Activated effector memory CD4-positive, alpha-beta T cell treated with Interleukin-2 at 50 U/mL for 16 hours (primary cell): Measurements from ENCODE around the gene CIB4.

Experiments used
- DNase-seq: peaks from one replicate; pipeline ENCODE4 v3.0.0-alpha.2; 2020

CIB4 gene

DNA sequence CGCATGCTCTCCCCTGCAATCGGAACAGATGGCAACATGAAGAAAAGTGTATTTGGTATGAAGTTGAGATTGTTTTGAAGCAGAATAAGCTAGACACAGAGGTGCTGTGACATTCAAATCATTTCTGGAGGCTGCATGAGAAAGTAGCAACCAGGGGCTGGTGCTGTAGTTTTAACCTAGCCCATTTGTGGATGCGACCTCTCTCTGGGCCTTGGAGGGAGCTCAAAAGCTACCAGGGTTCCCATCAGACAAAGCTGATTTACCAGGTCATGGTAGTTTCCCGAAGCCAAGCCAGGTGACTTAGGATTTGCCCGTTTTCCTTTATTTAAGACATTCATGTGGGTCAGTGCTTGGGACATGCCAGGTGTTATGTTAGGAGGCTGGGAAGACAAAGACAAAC is 77.5 kb downstream of the CIB4 start:
- DNase-seq, result no peak

DNA sequence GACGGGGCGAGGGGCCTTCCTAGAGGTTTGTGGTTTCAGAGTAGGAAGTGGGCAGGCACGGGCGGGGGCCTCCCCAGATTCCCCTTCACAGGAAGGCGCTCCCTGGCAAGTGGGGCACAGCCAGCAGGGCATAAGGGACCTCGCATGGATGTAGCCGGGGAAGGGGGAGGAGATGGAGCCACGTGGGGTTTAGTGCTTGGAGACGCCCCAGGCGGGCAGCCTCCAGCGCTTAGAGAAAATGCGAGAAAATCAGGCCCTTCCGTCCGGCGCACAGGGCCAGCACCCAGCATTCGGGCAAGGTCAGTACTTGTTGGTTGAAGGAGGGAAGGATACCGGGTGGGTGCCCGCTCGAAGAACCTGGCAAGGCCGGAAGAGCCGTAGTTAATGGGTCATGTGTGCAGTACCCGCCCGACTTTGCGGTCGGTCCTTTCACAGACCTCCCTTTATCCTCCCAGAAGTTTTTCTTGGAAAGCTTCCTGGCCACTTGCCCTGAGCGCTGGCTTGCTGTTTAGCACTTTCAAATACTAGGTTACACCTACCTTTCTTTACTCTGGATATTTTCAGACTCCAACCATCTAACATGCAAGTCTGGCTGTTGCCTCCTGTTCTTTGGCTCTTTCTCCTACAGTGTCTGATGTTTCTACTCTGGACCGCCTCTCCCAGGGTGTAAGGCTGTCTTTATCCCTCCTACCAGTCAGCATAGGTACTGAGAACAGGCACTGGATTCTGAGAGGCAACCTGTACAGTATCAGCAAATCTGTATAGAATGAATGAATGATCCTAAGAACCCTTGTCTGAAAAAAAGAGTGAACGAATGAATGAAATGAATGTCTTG is 78.1 kb downstream of the CIB4 start:
- no peak for DNase-seq

DNA sequence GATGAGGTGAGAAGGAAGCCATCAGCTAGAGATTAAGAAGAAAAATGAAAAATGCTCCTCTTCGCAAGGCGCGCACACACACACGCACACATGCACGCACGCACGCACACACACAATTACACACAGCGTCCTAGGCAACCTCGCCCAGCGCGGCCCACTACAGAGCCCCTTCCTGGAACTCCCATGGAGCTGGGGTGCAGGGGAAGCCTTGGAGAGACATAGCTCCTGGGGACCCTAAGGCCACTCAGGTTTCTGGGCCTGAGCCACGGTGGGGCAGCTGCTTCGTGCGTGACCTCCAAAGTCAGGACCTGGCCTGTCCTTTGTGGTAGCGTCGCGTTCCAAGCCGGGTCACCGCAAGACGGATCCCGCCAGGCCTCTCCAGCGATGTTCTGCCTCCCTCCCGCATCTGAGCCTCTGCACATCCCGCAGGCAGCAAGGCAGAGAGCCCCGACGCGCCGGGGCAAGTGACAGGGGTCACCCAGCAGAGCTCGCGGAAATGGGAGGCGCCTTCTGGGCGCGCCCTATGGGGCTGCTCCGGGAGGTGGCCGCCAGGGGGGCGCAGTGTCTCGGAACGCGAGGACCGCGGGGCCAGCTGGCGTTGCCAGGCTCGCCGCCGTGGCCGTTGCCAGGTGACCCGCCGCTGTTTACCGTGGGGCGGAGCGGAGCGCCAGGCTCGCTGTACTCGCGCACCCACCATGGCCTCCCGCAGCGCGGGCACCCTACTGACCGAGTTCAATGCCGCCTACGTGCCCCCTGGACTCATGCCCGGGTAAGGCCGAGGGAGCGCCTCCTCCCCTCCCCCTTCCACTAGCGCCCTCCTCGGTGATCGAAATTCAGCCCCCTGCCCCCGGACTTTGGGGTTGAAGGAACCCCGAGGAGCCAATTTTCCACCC is 79.0 kb downstream of the CIB4 start:
- DNase-seq, result no peak

DNA sequence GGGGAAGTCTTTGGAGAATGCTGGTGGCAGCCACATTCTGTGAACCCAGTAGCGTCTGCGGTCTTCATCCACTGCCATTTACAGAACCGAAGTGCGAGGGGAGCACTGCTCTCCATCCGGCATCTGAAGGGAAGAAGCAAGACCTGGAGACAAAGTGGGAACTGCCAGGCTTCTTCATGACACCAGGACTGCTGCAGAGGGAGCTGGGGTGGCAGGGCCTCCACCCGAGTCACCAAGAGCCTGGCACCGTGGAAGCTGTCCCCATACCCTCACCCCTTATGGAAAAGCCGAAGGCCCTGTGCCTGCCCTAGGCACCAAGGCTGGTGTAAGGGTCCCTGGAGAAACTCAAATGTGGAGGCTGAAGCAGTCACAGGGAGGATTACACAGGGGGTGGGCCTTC is 79.8 kb downstream of the CIB4 start:
- DNase-seq, result no peak

DNA sequence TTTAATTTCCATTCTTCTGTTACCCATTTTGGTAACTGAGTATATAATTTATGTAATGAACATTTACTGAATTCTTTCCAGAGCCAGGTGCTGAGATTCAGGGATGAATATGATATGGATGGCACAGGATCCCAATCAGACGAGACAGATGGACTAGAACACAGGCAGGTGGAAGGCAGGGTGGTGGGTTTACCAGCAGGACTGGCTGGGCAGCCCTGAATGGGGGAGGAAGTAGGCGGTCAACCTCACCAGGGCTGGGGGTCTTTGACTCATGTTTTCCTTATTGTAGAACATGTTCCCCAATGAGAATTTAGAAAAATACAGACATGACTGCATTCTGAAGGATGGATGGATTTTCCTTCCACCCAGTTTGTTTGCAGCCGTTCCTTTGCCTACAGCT is 80.3 kb downstream of the CIB4 start:
- no peak for DNase-seq

DNA sequence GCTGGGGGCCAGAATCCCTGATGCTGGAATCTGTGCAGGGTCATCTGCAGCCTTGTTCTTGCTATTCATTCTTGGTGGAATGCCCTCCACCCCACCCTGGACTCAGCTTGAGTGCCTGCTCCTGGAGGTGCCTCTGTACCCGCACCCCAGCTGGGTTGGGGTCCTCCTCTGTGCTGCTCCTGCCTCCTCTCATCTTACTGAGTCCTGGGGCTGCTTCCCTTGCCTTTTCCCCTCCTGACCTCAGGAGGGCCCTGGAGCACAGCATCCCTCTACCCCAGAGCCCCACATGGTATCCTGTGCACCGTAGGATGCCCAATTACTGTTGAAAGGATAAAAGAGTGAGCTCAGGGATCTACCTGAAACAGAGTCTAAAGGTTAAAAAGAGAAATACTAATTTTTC is 81.6 kb downstream of the CIB4 start:
- DNase-seq, result no peak

DNA sequence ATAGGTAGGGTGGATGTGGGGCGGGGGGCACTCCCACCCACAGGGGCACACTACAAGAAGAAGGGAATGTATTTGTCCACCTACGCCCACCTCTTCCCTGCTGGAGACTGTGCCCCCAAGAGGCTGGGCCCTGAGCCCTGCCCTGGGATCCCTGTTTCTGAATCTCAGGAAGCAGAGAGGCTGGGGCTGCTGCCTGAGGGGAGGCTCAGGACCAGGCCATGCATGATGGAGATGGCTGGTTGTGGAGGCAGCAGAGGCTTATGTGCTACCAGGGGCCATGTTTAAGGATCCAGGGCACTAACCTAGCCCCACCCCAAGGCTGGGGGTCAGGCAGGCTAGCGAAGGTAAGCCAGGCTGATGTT is 82.1 kb downstream of the CIB4 start:
- DNase-seq, result no peak

DNA sequence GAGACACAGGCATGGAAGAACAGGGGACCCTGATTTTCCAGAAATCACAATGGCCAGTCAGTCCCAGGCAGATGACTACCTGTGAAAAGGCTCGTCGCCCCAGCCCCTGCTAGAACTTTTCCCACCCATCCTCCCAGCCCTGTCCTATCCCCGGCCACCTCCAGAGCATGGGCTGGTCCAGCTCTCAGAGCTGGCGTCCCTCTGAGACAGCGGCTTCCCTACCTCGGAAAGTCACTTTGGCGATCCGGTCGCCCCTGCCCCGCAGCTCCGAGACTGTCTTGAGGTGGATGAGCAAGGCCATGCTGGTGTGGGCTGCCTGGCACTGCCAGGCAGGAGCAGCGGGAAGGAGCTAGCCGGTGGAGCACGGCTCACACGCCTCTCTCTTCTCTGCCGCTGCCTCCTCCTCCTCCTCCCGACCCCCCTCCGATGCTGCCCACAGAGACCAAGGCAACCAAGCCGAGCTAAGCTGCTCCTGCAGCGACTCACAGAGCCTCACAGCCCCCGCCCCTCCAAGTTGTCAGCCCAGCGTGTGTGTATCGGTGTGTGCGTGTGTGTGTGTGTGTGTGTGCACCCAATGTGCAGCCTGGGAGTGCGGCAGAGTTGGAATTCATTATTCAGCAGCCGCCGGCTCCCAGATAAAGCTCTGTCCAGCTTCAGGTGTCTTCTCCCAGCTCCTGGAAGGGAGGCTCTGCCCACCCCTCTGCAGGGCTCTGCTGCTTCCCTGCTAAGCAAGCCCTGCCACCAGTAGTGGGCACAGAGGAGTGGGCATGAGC is 82.7 kb downstream of the CIB4 start:
- no peak for DNase-seq

DNA sequence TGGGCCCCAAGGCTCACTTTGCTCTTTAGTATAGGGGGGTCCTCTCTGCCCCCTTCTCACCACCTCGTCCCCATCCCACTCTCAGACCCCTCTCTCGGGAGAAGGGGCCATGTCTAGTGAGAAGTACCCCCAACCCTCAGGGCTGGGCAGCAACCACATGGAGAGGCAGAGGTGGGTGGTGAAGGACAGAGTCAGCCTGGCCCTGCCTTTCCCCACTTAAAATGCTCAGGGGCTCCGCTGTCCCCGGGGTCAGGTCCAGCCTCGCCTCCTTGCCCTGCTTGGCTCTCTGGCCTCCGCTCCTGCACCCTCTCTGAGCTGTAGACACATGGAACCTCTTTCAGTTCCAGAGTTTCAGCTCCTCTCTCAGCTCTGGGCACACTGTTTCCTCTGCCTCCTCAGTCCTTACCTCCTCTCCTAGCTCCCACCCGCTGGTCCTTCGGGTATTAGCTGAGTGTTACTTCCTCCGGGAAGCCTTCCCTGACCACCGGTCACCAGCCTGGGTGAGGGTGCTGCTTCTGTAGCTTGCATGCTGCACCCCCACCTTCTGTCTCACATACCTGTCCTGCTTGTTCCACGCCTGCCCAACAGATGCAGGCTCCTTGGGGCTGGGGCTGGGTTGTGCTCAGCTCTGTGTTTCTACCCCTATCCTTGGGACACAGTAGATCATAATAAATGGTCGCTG is 83.8 kb downstream of the CIB4 start:
- no peak for DNase-seq

DNA sequence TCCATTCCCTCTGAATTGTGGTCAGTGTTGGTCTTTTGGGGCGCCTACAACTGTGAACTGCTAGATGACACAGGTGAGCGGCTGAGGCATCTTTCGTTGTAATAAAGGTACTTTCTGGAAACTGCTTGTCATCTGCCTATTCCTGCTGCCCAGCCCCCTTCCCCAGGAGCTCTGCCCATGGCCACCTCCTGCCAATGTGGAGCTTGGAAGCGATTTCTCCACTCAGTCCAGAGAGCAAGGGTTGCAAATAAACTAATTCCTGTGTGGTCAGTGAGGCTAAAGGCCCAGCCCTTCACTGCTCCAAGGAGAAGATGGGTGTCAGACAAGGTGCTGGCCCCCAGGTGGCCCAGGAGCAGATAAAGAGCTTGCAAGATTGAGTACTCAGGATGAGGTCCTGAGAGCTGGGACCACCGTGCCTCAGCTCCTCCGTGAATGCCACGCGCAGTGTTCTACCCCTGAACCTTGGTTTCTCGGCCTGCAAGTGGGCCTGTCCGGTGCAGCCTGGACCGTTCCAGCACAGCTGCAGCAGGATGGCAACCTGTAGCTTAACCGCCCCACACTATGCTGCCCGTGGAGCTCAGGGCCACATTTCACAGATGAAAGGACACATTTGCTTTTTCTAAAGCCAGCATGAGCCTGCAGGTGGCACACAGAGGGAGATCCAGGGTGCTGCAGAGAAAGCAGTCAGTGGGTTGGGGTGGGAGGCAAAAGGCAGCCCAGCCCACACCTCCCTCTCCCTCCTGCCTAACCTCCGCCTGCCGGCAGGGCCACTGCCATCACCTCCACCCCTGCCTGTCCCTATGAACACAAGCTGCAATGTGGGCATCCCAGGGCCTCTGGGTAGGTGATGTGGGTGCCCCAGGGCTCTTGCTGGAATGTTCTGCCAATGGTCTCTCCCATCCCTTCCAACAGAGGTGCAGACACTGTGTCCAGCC is 84.6 kb downstream of the CIB4 start:
- DNase-seq, result no peak

DNA sequence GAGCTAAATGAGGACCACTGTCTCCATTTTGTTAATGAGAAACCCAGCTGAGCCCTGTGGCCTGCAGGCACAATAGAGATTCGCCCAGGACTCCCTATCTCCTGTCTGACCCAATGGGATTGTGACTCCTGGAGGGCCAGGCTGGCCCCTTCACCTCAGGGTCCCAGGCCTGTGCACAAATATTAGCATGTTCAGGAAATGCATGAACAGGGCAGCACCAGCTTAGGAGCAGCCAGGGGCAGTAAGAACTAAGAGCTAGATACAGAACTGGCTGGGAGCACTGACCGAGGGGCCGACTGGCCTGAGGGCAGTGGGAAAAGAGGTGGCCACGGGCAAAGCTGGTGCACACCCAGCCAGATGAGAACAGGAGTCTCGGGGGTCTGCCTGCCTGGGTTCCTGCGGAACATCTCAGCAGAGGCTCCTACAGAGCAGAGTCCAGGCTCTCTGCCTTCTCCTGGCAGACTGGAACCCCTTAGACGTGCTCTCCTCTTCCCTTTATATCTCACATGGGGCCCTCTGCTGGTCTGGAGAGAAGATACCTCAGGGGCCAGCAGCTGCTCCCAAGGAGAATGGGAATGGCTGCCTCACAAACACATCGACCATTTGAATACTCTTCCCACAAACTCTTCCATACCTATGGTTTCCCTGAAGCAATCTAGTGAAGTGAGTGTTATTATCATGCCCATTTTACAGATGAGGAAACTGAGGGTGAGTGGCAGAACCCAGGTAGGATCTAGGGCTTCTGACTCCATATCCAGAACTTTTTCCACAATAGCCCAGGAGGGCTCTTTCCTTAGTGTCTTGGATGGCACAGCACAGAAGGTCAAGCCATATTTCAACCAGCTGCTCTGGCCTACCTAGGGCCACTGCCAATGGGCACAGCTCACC is 85.7 kb downstream of the CIB4 start:
- no peak for DNase-seq

DNA sequence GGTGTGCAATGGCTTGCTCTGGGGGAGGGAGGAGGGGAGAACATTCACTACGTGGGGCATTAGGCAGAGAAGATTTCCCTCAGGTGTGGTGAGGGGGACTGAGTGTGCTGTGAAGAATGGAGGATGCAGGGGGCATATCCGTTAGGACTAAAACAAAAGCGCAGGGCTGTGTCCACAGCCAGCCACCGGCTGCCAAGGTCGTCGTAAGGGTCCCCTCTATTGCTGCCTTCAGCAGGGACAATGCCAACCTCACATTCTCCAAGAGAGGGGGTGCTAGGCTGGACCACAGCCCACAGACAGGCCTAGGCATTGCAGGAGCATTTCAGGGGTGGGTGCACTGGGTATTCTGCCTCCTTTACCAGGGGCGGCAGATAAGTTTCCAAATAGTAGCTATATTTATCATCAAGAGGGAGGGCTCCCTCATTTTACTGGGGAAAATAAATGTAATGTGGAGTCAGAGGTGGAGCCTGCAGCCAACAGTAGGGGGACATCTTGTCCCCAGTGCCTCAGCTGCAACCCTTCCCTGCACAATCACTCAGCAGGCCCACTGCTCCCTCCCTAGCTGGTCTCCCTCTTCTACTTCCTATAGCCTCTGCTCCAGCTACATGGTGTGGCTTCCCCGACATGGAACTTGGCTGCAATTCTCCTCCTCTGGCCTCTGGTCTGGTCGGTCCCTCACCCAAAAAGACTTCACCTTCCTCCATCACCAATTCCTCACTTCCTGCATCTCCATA is 88.4 kb downstream of the CIB4 start:
- no peak for DNase-seq

DNA sequence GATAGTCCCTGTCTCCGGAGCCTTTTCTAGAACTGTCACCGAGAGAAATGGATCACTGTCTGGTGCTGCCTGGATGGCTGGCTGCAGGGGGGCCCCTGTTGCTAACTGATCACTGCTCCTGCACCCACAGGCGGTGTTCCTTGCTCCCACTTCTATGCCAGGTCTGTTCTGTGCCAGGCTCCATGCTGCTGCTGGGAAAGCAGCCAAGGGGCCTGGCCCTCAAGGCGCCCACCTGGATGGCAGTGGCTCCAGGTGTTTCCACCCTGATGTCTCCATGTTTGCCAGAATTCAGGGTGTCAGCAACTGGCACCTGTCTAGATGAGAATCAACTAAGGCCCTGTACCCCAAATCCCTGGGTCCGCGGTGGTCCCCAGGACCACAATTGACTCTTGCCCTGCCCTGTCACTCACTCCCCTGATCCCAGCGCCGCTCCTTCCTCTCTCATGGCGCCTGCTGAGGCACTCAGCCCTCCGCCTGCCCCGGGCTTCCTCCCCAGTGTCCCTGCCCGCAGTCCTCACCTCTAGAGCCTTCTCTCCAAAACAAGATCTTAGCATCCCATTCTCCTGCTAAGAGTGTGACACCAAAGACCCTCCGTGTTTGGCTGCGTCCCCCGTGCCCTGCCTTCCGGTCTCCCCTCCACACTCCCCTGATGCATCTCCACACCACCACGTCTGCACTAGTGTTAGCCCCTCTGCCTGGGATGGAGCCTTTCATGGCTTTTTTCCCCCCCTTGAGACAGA is 90.7 kb downstream of the CIB4 start:
- DNase-seq, result no peak

DNA sequence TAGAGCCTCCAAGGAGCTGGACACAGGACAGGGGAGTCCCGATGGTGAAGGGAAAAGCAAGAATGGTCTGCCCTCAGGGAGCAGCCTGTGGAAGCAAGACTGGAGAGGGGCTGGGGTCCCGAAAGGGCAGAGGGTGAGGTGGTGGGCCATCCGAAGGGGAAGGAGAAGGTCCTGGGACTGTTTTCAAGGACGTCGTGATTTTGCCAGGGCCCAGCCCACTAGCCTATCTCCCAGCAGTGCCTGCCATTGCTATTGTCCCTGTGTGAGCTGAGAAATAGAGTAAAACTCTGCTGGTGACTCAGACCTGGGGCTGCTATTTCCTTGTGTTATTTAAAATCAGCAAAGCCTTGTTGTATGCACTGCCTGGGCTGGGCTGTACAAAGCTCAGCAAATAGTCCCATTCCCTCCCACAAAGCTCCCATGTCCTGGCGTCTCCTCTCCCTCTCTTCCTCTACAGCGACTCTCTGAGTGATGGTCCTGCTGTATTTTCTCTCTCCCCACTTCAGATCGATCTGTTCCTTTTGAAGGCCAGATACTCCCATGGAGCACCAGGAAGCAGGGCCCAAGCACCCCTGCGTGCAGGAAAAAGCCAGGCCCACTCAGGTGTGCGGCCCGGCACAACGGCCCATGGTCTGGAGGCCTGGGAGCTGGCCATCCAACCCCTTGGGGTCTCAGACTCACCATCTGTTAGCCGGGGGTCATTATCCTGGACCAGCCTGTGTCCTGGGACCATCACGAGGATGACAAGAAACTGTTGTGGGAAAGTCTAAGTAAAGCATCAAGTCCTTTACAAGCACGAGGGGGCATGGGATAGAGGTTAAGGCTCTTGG is 98.3 kb downstream of the CIB4 start:
- no peak for DNase-seq

DNA sequence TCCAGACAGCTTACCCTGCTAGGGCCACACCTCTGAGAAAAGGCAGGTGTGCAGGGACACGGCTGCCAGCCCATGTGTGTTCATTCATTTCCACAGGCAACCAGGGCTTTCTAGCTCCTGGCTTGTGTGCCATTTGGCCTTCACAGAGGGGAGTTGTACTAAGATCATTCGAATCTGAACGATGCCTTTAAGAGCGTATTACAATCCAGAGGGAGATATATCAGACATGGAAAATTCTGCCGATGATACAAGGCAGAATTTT is 99.0 kb downstream of the CIB4 start:
- DNase-seq, result no peak

DNA sequence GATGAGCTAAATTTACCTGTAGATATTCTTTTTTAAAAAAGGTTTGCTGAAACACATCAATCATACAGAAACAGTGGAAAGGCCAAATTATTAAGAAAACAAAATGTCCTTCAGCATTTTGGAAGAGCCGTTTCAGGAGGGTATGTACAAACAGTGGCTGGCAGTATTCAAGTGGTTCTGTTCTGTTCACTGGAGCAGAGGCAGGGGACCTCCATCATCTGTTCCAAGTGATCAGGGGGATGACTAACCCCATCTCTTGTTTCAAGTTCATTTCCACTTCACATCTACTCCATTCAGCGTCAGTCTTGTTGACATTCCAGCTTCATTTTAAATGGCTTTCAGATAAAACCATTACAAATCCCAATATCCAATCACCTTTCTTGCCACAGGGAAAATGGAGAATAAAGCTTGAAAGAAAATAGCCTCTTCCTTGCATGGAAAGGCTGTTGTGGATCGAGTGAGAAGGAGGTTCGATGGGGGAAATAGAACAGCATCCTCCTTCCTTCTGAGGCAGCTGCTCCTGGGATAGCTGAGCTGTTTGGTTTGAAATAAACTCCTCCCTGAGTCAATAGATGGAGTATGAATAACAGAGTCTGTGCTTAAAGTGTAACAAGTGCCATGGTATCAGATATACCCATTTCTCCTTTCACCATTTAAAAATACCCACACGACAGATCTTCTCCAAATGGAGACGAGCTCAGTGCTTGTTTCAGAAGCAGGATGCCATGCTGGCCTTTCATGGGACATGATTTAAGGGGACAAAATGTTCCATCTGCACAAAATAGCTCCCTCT is 99.6 kb downstream of the CIB4 start:
- no peak for DNase-seq

DNA sequence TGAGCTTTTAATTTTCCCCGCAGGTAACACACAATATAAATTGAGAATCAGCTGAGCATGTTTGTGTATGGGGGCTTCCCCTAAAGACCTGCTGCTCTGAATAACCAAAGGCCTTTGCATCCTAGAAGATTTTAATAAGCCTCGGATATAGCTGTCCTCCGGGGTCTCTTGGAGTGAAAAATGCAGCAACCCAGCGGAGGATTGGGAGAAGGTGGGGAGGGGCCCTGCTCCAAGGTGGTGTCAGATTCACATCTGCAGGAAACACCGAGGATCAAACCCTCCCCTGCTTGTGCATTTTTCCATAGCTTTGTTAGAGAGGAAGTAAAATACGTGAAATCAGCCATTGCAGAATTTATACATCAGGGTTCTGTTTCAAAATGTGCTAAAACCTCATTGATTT is 100.2 kb downstream of the CIB4 start:
- no peak for DNase-seq

DNA sequence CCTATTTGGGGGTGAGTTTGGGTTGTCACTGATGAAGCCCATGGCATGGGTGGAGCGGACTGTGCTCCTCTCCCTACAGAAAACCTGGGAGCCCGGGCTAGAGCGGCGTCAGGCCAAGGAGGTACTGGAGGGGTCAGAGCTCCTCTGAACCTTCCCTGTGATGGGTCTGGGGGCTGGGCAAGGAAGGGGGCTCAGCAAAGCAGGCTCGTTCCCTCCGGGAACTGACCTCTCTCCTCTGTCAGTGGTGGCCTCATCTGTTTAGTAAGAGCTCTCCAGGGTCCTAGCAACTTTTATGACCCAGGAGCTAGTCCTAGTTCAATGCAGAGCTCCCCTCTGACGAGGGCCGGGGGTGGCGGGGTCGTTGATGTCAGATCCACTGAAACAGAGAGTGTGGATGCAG is 100.9 kb downstream of the CIB4 start:
- DNase-seq, result no peak
